ENCODE data around the gene ST8SIA4. TPM values are rescaled to one million over a fixed set of nuclear protein-coding genes. Genes with fewer than 3 reads are reported as not detected.

Gene ST8SIA4
- total and polyA plus RNA-seq, 3 experiments from 2014 or later, result 17.5 to 56.9 (median 53.5) TPM

DNA sequence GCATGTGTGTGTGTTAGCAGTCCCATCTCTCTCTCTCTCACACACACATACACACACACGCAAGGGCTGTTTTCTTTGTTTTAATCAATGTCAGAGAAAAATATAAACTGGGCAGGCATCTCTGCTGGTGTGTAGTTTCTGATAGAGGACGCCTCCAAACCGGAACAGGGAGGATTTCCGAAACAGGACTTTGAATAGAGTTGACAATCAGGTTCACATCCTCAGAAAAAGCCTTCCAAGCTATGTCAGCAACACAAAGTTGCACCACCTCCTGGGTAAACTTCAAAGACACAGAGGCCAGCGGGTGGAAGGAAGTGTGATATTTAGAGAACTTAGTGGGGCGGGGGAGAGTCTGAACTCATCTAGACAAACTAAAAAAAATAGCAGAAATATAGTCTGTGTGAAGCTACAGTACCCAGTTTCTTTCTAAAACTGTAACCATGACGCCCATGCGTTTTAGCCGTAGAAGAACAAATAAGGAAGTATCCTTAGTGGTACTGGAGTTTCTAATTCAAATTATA is 1.2 kb downstream of the ST8SIA4 start:
- peak; percentile 55 to 86 (median 80) for DNase-seq
- Mint-ChIP-seq H3K27me3 (no peaks in the 10 kb centered on the region), H3K27ac (peak overlapping the region; percentile 92 to 99 (median 97)), H3K9me3 (no peaks in the 10 kb centered on the region), H3K4me3 (peak overlapping the region; percentile 90 to 99 (median 96)), H3K4me1 (peaks cover 47 to 62% (median 59%) of the 10 kb centered on the region in 3 donors), H3K36me3 (peaks cover 0 to 35% (median 3%) of the 10 kb centered on the region in 3 donors)
- ChIA-PET POLR2A (interaction anchor here (0.9 to 5.6 kb wide), 9 partner anchors 8 to 1972 kb away, joined by 3 to 39 read pairs (median 5); partner anchors contain the start of gene FAM174A), CTCF (interaction anchor here (1.2 to 4.8 kb wide), 10 partner anchors 10 to 279 kb away, joined by 3 to 19 read pairs (median 6); no protein-coding TSS in a partner anchor)
- Histone ChIP-seq H3K4me1 (ENCODE audit: insufficient read depth, low read length) (peaks cover 48% of the 10 kb centered on the region), H3K9me3 (ENCODE audit: low read length) (no peaks in the 10 kb centered on the region), H3K4me3 (ENCODE audit: low read length) (peak overlapping the region; percentile 94), H3K27ac (ENCODE audit: low read depth, low read length) (peak overlapping the region; percentile 86), H3K36me3 (ENCODE audit: insufficient read depth, low read length) (no peaks in the 10 kb centered on the region), H3K27me3 (ENCODE audit: insufficient read depth, low read length, poor library complexity, severe bottlenecking) (no peaks in the 10 kb centered on the region)

DNA sequence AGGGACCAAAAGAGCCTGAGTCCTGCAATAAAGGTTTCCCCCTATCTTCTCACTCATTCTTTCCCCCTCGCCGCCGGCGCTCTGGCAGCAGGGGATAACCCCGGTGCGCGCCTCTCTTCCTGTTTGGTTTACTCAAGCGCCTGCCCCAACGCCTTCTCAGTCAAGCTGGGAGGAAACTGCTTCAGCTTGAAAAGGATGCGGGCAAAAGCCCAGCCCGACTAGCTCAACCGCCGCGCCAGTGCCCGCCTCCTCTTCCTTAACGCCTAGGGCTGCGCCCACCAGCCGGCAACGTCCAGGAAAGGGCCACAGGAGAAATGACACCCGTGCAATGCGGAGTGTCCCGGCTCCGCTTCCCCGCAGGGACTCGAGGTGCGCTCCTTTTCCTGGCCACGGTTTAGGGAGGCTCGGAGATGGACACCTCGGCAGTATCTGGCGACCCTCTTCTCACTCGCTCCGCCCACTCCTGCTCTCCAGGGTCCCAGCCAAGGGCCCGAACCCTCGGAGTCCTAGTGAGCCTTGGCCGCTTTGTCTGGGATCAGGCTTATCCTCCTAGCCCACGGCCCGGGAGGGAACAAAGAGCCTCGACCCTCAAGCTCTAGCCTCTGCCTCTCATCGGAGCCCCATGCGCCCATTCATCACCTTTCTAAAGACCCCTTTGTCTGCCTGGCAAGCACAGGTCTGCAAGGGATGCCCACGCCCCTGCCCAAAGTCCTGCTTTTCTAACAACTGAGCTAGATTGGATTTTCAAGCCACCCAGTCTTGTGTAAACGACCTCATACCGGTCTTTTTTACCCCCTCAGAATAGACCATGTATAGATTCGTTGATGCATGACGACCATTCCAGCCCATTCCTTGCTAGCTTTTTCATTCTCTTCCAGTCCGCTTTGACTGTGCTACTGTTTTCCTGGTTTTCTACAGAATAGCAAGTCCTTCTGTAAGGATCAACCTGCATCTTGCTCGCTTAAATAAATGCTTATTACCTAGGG is 2.0 kb downstream of the ST8SIA4 start:
- no peaks in the 10 kb centered on the region for H3K27me3 ChIP-seq (ENCODE audit: insufficient read depth, low read length, poor library complexity, severe bottlenecking)
- peaks cover 56% of the 10 kb centered on the region for H3K4me1 ChIP-seq (ENCODE audit: insufficient read depth, low read length)
- no peaks in the 10 kb centered on the region for H3K9me3 ChIP-seq (ENCODE audit: low read length)
- H3K36me3 ChIP-seq (ENCODE audit: insufficient read depth, low read length), result no peaks in the 10 kb centered on the region
- H3K36me3 Mint-ChIP-seq, result peaks cover 0 to 35% (median 5%) of the 10 kb centered on the region in 3 donors
- ChIA-PET CTCF (interaction anchor here (0.7 to 4.8 kb wide), 19 partner anchors 9 to 366 kb away, joined by 3 to 19 read pairs (median 4); partner anchors contain the start of gene FAM174A), POLR2A (interaction anchor here (1.0 to 5.6 kb wide), 9 partner anchors 10 to 1972 kb away, joined by 3 to 39 read pairs (median 4); no protein-coding TSS in a partner anchor)
- peak; percentile 85 to 95 (median 87) for DNase-seq
- H3K4me1 Mint-ChIP-seq, result peaks cover 46 to 62% (median 59%) of the 10 kb centered on the region in 3 donors
- peak overlapping the region; percentile 94 for H3K4me3 ChIP-seq (ENCODE audit: low read length)
- H3K27me3 Mint-ChIP-seq, result no peaks in the 10 kb centered on the region
- H3K4me3 Mint-ChIP-seq, result peak overlapping the region; percentile 90 to 99 (median 96)
- peak overlapping the region; percentile 86 for H3K27ac ChIP-seq (ENCODE audit: low read depth, low read length)
- peak overlapping the region; percentile 92 to 99 (median 97) for H3K27ac Mint-ChIP-seq
- H3K9me3 Mint-ChIP-seq, result no peaks in the 10 kb centered on the region

DNA sequence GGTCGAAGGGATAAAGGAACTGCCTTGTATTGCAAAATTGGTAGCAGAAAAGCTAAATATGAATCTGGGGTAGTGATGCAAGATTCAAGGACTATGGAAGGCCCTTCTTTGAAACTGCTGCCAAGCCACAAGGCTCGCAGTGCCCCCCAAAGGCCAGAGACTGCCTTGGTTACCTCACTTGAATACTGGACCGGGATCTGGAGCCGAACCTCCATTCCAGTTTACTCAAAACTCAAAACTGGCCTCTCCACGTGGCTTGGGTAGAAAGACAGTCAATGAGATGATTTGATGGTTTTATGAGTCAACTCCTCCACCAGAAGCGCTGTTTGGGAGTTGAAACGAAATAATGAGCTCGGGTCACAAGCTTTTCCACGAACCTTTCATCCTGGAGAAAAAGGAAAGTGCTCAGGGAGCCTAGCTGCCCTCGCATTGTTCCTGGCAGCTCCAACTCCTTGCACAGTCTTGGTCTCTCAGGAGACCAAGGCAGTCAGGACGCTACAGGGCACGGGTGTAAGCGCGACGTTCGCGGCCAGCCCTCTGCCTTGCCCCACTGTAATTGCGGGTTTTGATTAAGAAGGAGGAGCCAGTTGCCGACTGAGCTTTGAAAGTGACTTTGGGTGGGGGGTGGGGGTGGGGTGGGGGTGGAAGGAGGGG is 2.8 kb downstream of the ST8SIA4 start:
- H3K4me3 ChIP-seq (ENCODE audit: low read length), result peak overlapping the region; percentile 83
- H3K27ac ChIP-seq (ENCODE audit: low read depth, low read length), result peak overlapping the region; percentile 81
- Mint-ChIP-seq H3K27ac (peak overlapping the region; percentile 92 to 99 (median 97)), H3K36me3 (peaks cover 8 to 40% (median 8%) of the 10 kb centered on the region in 3 donors), H3K4me3 (peak overlapping the region; percentile 90 to 99 (median 96)), H3K27me3 (no peaks in the 10 kb centered on the region), H3K9me3 (no peaks in the 10 kb centered on the region), H3K4me1 (peaks cover 51 to 64% (median 60%) of the 10 kb centered on the region in 3 donors)
- DNase-seq, result peak in 2 of 5 donors; percentile 8 to 25
- no peaks in the 10 kb centered on the region for H3K9me3 ChIP-seq (ENCODE audit: low read length)
- no peaks in the 10 kb centered on the region for H3K27me3 ChIP-seq (ENCODE audit: insufficient read depth, low read length, poor library complexity, severe bottlenecking)
- H3K36me3 ChIP-seq (ENCODE audit: insufficient read depth, low read length), result no peaks in the 10 kb centered on the region
- H3K4me1 ChIP-seq (ENCODE audit: insufficient read depth, low read length), result peaks cover 53% of the 10 kb centered on the region
- ChIA-PET POLR2A (interaction anchor here (1.0 to 5.6 kb wide), 8 partner anchors 9 to 1971 kb away, joined by 3 to 39 read pairs (median 4); no protein-coding TSS in a partner anchor), CTCF (interaction anchor here (0.7 to 4.8 kb wide), 19 partner anchors 8 to 365 kb away, joined by 3 to 19 read pairs (median 3); partner anchors contain the start of gene FAM174A)

DNA sequence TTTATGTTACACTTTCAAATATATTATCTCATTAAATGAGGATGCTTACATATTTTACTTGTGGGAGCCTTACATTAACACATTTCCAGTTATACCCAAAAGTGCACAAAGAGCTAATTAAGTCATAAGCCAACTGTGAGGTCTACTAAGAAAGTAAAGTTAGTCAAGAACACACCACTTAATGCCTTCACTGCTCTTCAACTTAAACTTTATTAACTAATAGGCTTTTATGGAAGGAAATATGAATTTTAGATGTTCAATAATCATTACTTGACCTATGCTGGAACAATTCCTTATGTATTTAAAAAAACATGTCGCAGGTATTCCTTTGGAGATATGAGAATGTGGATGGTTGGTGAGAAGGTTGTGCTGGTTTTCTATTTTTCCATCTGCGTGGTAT is 3.4 kb downstream of the ST8SIA4 start:
- H3K27me3 Mint-ChIP-seq, result no peaks in the 10 kb centered on the region
- H3K4me3 Mint-ChIP-seq, result peak overlapping the region; percentile 90 to 99 (median 96)
- no peaks in the 10 kb centered on the region for H3K27me3 ChIP-seq (ENCODE audit: insufficient read depth, low read length, poor library complexity, severe bottlenecking)
- H3K4me1 ChIP-seq (ENCODE audit: insufficient read depth, low read length), result peaks cover 53% of the 10 kb centered on the region
- no peak for DNase-seq
- no peaks in the 10 kb centered on the region for H3K9me3 Mint-ChIP-seq
- H3K27ac ChIP-seq (ENCODE audit: low read depth, low read length), result peak overlapping the region; percentile 81
- H3K4me1 Mint-ChIP-seq, result peaks cover 51 to 64% (median 60%) of the 10 kb centered on the region in 3 donors
- CTCF ChIA-PET, result interaction anchor here (1.0 to 4.8 kb wide), 7 partner anchors 8 to 365 kb away, joined by 3 to 19 read pairs (median 8); partner anchors contain the start of gene FAM174A
- peaks cover 8 to 43% (median 8%) of the 10 kb centered on the region in 3 donors for H3K36me3 Mint-ChIP-seq
- H3K36me3 ChIP-seq (ENCODE audit: insufficient read depth, low read length), result no peaks in the 10 kb centered on the region
- H3K4me3 ChIP-seq (ENCODE audit: low read length), result peak overlapping the region; percentile 83
- no peaks in the 10 kb centered on the region for H3K9me3 ChIP-seq (ENCODE audit: low read length)
- peak overlapping the region; percentile 92 to 99 (median 97) for H3K27ac Mint-ChIP-seq
- POLR2A ChIA-PET, result interaction anchor here (1.0 to 5.6 kb wide), 4 partner anchors 11 to 1970 kb away, joined by 3 to 39 read pairs (median 4); no protein-coding TSS in a partner anchor

DNA sequence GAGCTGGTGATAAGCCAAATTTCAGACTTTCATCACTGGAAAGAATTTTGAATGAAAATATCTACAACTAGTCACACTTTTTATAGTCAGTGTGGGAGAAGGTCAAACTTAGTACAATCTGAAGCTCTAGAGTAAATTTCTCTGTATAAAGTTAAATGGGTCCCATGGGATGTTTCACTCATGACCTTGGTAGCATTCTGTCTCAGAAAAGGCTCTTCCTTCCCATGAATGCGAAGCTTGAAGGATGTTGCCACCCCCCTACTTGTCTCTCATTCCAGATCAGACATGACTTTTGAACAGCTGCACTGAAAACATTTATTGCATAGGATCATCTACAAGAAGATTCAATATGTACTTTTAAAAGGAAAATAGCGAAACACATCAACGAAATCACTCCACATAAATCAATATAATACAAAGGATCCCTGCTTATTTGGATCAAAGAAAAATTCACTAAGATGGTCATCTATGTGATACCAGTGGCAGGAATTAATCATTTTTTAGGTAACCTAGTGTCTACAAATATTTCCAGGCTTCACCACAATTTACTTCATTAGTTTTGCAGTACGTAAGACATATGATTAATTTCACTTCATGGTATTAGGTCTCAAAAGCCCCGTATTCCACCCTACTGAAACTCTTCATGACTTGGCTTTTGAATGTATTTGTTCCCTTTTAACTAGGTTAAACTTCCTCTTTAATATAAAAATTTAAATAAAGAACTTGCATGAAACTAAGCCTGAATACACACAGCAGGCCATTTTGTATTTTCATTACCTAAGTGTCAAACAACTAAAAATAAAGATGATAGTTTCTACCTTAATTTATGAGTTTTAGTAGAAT is 4.4 kb downstream of the ST8SIA4 start:
- no peak for DNase-seq
- Mint-ChIP-seq H3K4me1 (peaks cover 52 to 67% (median 65%) of the 10 kb centered on the region in 3 donors), H3K36me3 (peaks cover 8 to 43% (median 12%) of the 10 kb centered on the region in 3 donors), H3K4me3 (peak overlapping the region; percentile 54 to 99 (median 71)), H3K9me3 (no peaks in the 10 kb centered on the region), H3K27ac (peak overlapping the region; percentile 68 to 99 (median 96)), H3K27me3 (no peaks in the 10 kb centered on the region)
- CTCF ChIA-PET, result no interaction called here
- no peaks in the 10 kb centered on the region for H3K9me3 ChIP-seq (ENCODE audit: low read length)
- no peak overlapping the region for H3K27ac ChIP-seq (ENCODE audit: low read depth, low read length)
- peaks cover 49% of the 10 kb centered on the region for H3K4me1 ChIP-seq (ENCODE audit: insufficient read depth, low read length)
- POLR2A ChIA-PET, result interaction anchor here (1.0 kb wide), 1 partner anchor 127 kb away, joined by 3 read pairs; no protein-coding TSS in a partner anchor
- H3K4me3 ChIP-seq (ENCODE audit: low read length), result no peak overlapping the region
- H3K36me3 ChIP-seq (ENCODE audit: insufficient read depth, low read length), result no peaks in the 10 kb centered on the region
- H3K27me3 ChIP-seq (ENCODE audit: insufficient read depth, low read length, poor library complexity, severe bottlenecking), result no peaks in the 10 kb centered on the region

DNA sequence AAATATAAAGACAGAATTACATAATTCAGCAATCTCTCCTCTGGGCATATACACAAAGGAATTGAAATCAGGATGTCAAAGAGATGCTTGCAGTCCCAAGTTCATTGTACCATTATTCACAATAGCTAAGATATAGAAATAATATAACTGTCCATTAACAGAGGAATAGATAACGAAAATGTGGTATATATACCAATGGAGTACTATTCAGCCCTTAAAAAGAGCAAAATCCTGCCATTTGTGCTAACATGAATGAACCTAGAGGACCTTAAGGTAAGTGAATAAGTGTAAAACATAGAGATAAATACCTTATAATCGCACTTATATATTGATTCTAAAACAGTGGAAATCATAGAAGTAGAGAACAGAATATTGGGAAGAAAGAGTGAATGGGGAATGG is 7.0 kb downstream of the ST8SIA4 start:
- peaks cover 51% of the 10 kb centered on the region for H3K4me1 ChIP-seq (ENCODE audit: insufficient read depth, low read length)
- no peak overlapping the region for H3K27ac ChIP-seq (ENCODE audit: low read depth, low read length)
- H3K36me3 ChIP-seq (ENCODE audit: insufficient read depth, low read length), result no peaks in the 10 kb centered on the region
- no peak for DNase-seq
- Mint-ChIP-seq H3K4me1 (peaks cover 63 to 86% (median 85%) of the 10 kb centered on the region in 3 donors), H3K27me3 (no peaks in the 10 kb centered on the region), H3K4me3 (peak overlapping the region in 3 of 7 donors; percentile 6 to 12 (median 10)), H3K9me3 (no peaks in the 10 kb centered on the region), H3K36me3 (peaks cover 8 to 35% (median 12%) of the 10 kb centered on the region in 3 donors), H3K27ac (peak overlapping the region in 6 of 8 donors; percentile 10 to 80 (median 46))
- ChIA-PET CTCF (no interaction called here), POLR2A (no interaction called here)
- no peak overlapping the region for H3K4me3 ChIP-seq (ENCODE audit: low read length)
- no peaks in the 10 kb centered on the region for H3K9me3 ChIP-seq (ENCODE audit: low read length)
- H3K27me3 ChIP-seq (ENCODE audit: insufficient read depth, low read length, poor library complexity, severe bottlenecking), result no peaks in the 10 kb centered on the region
